ENCODE results near the gene CNKSR3.

DNA sequence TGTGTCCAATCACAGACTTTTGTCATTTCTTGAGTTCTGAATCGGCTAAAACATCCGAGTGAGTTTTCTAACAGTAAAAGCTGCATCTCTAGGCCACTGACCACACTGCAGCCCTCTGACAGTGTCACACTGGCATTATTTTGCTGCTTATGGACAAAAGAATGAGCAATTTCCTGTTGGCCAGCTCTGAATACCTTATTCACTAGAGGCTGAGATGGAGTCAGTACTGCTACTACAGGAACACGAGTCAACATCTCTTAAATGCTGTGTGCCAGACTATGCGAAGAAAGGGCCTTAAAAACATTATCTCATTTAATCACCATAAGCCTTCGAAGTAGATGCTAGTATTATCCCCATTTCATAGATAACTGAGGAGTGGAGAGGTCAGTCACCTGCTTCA is 111.4 kb downstream of the CNKSR3 start:
- TF ChIP-seq, protein P1, sequence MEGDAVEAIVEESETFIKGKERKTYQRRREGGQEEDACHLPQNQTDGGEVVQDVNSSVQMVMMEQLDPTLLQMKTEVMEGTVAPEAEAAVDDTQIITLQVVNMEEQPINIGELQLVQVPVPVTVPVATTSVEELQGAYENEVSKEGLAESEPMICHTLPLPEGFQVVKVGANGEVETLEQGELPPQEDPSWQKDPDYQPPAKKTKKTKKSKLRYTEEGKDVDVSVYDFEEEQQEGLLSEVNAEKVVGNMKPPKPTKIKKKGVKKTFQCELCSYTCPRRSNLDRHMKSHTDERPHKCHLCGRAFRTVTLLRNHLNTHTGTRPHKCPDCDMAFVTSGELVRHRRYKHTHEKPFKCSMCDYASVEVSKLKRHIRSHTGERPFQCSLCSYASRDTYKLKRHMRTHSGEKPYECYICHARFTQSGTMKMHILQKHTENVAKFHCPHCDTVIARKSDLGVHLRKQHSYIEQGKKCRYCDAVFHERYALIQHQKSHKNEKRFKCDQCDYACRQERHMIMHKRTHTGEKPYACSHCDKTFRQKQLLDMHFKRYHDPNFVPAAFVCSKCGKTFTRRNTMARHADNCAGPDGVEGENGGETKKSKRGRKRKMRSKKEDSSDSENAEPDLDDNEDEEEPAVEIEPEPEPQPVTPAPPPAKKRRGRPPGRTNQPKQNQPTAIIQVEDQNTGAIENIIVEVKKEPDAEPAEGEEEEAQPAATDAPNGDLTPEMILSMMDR (IDR thresholded peaks at IDR 0.05; ENCODE audit: insufficient read depth, low read length): no peak
- TF ChIP-seq POLR2AphosphoS5 (IDR thresholded peaks at IDR 0.05; ENCODE audit: low read depth) (no peak), GABPA (IDR thresholded peaks at IDR 0.05; ENCODE audit: low read depth) (no peak)
- TF ChIP-seq, protein P2, sequence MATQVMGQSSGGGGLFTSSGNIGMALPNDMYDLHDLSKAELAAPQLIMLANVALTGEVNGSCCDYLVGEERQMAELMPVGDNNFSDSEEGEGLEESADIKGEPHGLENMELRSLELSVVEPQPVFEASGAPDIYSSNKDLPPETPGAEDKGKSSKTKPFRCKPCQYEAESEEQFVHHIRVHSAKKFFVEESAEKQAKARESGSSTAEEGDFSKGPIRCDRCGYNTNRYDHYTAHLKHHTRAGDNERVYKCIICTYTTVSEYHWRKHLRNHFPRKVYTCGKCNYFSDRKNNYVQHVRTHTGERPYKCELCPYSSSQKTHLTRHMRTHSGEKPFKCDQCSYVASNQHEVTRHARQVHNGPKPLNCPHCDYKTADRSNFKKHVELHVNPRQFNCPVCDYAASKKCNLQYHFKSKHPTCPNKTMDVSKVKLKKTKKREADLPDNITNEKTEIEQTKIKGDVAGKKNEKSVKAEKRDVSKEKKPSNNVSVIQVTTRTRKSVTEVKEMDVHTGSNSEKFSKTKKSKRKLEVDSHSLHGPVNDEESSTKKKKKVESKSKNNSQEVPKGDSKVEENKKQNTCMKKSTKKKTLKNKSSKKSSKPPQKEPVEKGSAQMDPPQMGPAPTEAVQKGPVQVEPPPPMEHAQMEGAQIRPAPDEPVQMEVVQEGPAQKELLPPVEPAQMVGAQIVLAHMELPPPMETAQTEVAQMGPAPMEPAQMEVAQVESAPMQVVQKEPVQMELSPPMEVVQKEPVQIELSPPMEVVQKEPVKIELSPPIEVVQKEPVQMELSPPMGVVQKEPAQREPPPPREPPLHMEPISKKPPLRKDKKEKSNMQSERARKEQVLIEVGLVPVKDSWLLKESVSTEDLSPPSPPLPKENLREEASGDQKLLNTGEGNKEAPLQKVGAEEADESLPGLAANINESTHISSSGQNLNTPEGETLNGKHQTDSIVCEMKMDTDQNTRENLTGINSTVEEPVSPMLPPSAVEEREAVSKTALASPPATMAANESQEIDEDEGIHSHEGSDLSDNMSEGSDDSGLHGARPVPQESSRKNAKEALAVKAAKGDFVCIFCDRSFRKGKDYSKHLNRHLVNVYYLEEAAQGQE (IDR thresholded peaks at IDR 0.05; ENCODE audit: insufficient replicate concordance, low read depth): no peak

Data from HL-60 (cell line).